ENCODE measurements around the gene OGDH.

Gene OGDH

GRCh38 chr7:44678471-44679179 is 72.2 kb downstream of the OGDH start:
- ATAC-seq, result peak; percentile 71
- TF ChIP-seq, protein P1, sequence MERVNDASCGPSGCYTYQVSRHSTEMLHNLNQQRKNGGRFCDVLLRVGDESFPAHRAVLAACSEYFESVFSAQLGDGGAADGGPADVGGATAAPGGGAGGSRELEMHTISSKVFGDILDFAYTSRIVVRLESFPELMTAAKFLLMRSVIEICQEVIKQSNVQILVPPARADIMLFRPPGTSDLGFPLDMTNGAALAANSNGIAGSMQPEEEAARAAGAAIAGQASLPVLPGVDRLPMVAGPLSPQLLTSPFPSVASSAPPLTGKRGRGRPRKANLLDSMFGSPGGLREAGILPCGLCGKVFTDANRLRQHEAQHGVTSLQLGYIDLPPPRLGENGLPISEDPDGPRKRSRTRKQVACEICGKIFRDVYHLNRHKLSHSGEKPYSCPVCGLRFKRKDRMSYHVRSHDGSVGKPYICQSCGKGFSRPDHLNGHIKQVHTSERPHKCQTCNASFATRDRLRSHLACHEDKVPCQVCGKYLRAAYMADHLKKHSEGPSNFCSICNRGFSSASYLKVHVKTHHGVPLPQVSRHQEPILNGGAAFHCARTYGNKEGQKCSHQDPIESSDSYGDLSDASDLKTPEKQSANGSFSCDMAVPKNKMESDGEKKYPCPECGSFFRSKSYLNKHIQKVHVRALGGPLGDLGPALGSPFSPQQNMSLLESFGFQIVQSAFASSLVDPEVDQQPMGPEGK (CRISPR knock-in tag; IDR thresholded peaks at IDR 0.05; ENCODE audit: borderline replicate concordance), result no peak
- peak; percentile 28; the same call in 1 of the 2 replicates for TF ChIP-seq ZFP3 (CRISPR knock-in tag; IDR thresholded peaks at IDR 0.05)
- no peak for TF ChIP-seq CSRNP3 (CRISPR knock-in tag; IDR thresholded peaks at IDR 0.05)
- TF ChIP-seq ZFP30 (CRISPR knock-in tag; IDR thresholded peaks at IDR 0.05), result no peak
- no peak for TF ChIP-seq PPARA (CRISPR knock-in tag; IDR thresholded peaks at IDR 0.05; ENCODE audit: borderline replicate concordance)
- TF ChIP-seq, protein P2, sequence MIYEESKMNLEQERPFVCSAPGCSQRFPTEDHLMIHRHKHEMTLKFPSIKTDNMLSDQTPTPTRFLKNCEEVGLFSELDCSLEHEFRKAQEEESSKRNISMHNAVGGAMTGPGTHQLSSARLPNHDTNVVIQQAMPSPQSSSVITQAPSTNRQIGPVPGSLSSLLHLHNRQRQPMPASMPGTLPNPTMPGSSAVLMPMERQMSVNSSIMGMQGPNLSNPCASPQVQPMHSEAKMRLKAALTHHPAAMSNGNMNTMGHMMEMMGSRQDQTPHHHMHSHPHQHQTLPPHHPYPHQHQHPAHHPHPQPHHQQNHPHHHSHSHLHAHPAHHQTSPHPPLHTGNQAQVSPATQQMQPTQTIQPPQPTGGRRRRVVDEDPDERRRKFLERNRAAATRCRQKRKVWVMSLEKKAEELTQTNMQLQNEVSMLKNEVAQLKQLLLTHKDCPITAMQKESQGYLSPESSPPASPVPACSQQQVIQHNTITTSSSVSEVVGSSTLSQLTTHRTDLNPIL (CRISPR knock-in tag; IDR thresholded peaks at IDR 0.05; ENCODE audit: low read depth), result peak; percentile 49; the same call in 1 of the 2 replicates
- TF ChIP-seq, protein P3, sequence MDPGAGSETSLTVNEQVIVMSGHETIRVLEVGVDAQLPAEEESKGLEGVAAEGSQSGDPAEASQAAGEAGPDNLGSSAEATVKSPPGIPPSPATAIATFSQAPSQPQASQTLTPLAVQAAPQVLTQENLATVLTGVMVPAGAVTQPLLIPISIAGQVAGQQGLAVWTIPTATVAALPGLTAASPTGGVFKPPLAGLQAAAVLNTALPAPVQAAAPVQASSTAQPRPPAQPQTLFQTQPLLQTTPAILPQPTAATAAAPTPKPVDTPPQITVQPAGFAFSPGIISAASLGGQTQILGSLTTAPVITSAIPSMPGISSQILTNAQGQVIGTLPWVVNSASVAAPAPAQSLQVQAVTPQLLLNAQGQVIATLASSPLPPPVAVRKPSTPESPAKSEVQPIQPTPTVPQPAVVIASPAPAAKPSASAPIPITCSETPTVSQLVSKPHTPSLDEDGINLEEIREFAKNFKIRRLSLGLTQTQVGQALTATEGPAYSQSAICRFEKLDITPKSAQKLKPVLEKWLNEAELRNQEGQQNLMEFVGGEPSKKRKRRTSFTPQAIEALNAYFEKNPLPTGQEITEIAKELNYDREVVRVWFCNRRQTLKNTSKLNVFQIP (CRISPR knock-in tag; IDR thresholded peaks at IDR 0.05; ENCODE audit: borderline replicate concordance, low read depth), result no peak
- no peak for TF ChIP-seq BACH2 (CRISPR knock-in tag; IDR thresholded peaks at IDR 0.05; ENCODE audit: borderline replicate concordance)
- TF ChIP-seq ZNF8 (CRISPR knock-in tag; IDR thresholded peaks at IDR 0.05), result no peak
- peak; percentile 76 for TF ChIP-seq ISL1 (CRISPR knock-in tag; IDR thresholded peaks at IDR 0.05)
- TF ChIP-seq ZNF70 (CRISPR knock-in tag; IDR thresholded peaks at IDR 0.05), result no peak

- no peak for ATAC-seq
- TF ChIP-seq ZNF565 (CRISPR knock-in tag; conservative IDR thresholded peaks at IDR 0.05; ENCODE audit: low read depth) (no peak), ESRRG (CRISPR knock-in tag; IDR thresholded peaks at IDR 0.05) (no peak), GLIS3 (CRISPR knock-in tag; IDR thresholded peaks at IDR 0.05) (no peak), TSHZ2 (CRISPR knock-in tag; IDR thresholded peaks at IDR 0.05) (no peak), RARB (CRISPR knock-in tag; IDR thresholded peaks at IDR 0.05) (no peak), ZFP30 (CRISPR knock-in tag; IDR thresholded peaks at IDR 0.05) (no peak), ISL1 (CRISPR knock-in tag; IDR thresholded peaks at IDR 0.05) (no peak), ZNF8 (CRISPR knock-in tag; IDR thresholded peaks at IDR 0.05) (no peak), CSDC2 (CRISPR knock-in tag; IDR thresholded peaks at IDR 0.05) (no peak), ZNF70 (CRISPR knock-in tag; IDR thresholded peaks at IDR 0.05) (no peak), ZFP3 (CRISPR knock-in tag; IDR thresholded peaks at IDR 0.05) (no peak), BACH2 (CRISPR knock-in tag; IDR thresholded peaks at IDR 0.05; ENCODE audit: borderline replicate concordance) (no peak), CSRNP3 (CRISPR knock-in tag; IDR thresholded peaks at IDR 0.05) (no peak)
- TF ChIP-seq, protein P3 (CRISPR knock-in tag; IDR thresholded peaks at IDR 0.05; ENCODE audit: borderline replicate concordance, low read depth), result no peak
- TF ChIP-seq, protein P2 (CRISPR knock-in tag; IDR thresholded peaks at IDR 0.05; ENCODE audit: low read depth), result no peak
- TF ChIP-seq, protein P1 (CRISPR knock-in tag; IDR thresholded peaks at IDR 0.05; ENCODE audit: borderline replicate concordance), result no peak
Measured at GRCh38 chr7:44681645-44682044, 75.2 kb downstream of the OGDH start.
